HG03439 (cell line): Measurements from ENCODE around the gene KCNA10.
A peak's percentile ranks its signal among the peaks of the same experiment; 100 is the strongest.

Experiments
- ATAC-seq: cut with Tn5 transposase; IDR thresholded peaks from one replicate; pipeline ENCODE4 v1.9.1; 2021; ENCODE audit warnings: mild to moderate bottlenecking, moderate library complexity; ENCODE audit not compliant: unreplicated experiment

Gene KCNA10

GRCh38 chr1:110501488-110502132 is 17.4 kb downstream of the KCNA10 start:
- no peak for ATAC-seq

GRCh38 chr1:110498270-110498669 is 20.7 kb downstream of the KCNA10 start:
- no peak for ATAC-seq

- peak; percentile 57 for ATAC-seq
These were observed 22.9 kb downstream of the KCNA10 start for GRCh38 chr1:110495926-110496600.

- no peak for ATAC-seq
These were observed 24.2 kb downstream of the KCNA10 start for GRCh38 chr1:110494522-110495406.

DNA sequence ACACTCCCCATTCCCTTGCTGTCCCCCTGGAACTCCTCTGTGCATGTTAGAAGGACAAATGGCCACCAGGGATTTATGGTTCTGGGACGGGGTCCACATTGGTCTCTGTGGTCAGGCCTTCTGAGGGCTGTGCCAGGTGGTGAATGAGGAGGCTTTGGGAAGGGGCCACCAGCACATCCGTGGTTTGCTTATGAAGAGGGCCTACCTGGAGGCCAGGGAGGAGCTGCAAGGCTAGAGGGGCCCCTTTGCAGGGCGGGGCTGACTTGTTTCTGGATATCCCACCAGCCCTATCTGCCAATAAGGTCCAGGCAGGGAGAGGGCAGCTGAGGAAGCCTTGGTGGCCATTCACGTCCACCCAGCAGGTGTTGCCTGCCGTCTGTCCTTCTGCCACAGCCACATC is 24.9 kb downstream of the KCNA10 start:
- no peak for ATAC-seq

GRCh38 chr1:110493059-110493699 is 25.8 kb downstream of the KCNA10 start:
- no peak for ATAC-seq

GRCh38 chr1:110492573-110492972 is 26.4 kb downstream of the KCNA10 start:
- ATAC-seq = no peak

- no peak for ATAC-seq
These were observed 28.1 kb downstream of the KCNA10 start for GRCh38 chr1:110490791-110491451.

DNA sequence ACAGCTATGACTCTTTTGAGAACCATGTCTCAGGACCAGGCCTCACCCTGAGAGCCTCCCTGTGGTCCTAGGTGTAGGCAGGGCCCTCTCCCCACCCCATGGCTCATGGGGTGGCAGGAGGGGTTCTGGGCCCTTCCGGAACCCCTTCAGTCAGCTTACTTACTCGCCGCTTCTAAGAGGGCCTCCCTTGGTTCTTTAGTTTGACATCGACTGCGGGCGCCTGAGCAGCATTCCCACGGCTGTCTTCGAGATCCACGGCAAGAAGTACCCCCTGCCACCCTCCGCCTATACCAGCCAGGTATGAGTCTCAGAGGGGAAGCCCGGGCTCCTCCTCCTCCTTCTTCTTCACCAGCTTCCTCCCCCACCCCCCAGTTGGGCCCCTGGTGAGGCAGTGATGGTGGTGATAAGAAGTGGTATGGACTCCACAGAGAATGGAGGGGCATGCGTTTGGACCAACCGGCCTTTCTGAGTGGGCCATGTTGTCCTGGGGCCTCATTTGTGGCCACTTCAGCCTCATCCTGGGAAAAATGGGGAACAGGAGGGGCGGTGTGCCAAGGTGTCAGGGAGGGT is 28.9 kb downstream of the KCNA10 start:
- no peak for ATAC-seq

GRCh38 chr1:110489406-110489805 is 29.6 kb downstream of the KCNA10 start:
- no peak for ATAC-seq

- no peak for ATAC-seq
These were observed 30.1 kb downstream of the KCNA10 start for GRCh38 chr1:110488867-110489266.

DNA sequence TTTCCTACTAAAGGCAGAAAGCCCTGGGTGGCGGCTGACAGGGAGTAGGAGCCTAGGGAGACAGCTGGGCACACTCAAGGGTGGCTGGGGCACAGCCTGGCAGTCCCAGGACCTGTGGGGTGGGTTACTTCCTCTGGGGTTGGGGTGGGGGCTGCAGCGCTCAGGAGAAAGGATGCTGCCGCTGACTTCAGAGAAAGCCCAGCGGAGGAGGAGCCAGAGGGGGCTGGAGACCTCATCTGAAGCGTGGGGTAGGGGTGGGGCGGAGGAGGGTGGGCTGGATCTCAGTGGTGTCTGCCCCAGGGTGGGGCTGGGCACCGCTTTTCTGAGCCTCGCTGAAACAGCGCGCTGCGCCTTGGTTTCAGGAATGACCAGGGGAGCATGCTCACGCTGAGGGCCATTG is 30.8 kb downstream of the KCNA10 start:
- ATAC-seq = no peak

DNA sequence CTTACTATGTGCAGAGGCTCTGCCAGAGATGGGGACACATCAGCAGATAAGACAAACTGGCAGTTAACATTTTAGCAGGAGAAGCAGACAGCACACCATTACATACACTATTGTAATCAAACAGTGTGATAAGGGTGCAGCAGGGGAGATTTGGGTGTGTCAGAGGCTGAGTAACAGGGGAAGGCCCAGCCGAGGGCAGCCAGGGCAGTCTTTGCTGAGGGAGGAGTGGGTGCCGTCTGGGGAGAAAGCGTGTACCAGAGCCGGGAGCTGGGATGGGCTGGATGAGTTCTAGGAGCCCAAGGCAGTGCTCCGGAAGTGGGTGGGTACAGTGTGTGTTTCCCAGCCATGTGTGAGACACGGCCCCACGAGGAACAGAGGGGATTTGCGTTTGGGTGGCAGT is 31.2 kb downstream of the KCNA10 start:
- ATAC-seq = no peak

DNA sequence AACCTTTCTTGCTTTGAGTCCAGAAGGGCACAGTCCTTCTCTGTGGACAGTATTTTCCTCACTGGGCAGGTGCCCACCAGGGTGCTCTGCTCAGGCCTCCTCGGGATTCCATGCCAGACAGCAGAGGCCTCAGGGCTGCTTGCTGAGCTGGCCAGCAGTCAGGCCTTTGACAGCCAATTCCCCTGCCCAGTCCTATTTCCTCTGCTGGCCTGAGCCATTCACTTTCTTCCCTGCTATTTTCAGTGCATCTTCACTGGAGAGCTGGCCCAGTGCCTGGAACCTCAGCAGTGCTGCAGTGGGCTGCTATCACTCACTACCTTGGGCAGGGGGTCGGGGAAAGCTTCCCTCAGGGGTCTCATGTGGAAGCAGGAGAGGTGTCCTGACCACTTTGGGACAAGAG is 33.2 kb downstream of the KCNA10 start:
- ATAC-seq = no peak

- no peak for ATAC-seq
These were observed 34.2 kb downstream of the KCNA10 start for GRCh38 chr1:110484801-110485200.

- no peak for ATAC-seq
These were observed 35.7 kb downstream of the KCNA10 start for GRCh38 chr1:110483308-110483685.

DNA sequence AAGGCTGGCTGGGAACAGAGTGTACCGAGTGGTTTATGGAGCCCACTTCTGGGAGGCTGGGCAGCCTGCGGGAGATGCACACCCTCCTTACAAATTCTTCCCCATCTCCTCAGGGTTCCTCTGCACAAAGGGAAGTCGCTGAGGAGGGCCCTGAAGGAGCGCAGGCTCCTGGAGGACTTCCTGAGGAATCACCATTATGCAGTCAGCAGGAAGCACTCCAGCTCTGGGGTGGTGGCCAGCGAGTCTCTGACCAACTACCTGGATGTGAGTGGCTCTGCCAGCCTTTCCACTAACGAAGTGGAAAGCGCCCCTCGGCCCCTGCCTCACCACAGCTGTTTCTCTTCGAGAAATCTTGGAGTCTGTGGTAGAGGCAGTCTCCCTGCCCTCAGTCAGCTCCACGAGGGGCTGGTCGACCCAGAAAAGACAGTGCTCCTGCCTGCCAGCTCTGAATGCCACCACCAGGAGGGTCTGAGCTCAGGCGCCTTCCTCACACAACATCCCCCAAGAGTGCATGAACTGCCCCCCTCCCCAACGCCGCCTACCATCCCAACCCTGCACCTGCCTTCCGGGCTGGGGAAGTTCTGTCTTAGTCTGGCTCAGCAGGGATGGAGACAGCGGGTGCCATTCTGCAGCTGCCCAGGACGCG is 36.2 kb downstream of the KCNA10 start:
- ATAC-seq = no peak

DNA sequence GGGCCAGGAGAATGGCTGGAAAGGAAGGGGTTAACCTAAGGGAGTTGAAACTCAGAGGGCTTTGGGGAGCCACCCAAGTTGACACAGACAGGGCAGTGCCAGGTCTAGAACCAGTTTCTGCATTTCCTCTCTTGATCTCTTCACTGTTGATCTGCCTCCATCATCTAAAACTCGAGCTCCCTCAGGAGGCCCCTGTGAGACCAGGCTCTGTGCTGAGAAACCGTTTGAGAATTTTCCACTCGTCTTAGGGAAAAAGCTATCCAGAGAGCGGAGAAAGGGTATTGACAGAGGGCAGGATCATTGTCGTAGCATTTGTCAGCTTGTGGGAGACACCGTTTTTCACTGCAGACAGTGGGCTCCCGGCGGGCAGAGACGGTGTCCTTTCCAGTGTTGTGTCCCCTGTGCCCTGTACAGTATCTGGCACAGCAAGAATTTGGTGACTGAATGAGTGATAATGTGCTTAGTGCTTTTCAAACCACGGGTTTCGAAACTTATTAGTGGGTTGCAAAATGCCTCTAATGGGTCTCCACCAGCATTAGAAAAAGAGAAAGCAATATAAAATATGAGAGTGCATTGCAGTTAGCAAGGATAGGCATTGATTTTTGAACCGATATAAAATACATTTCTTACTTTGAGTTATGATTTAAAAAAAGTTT is 36.9 kb downstream of the KCNA10 start:
- no peak for ATAC-seq

- ATAC-seq = no peak
These were observed 38.4 kb downstream of the KCNA10 start for GRCh38 chr1:110480356-110481096.
